ENCODE data around the gene AIF1.

AIF1 gene

GRCh38 chr6:31651602-31652191, 36.7 kb downstream of the AIF1 start:
- no peak for DNase-seq

- DNase-seq = peak; percentile 76
Observed at GRCh38 chr6:31652925-31653724, 38.1 kb downstream of the AIF1 start.

- no peak for DNase-seq
Observed at GRCh38 chr6:31654574-31655348, 39.7 kb downstream of the AIF1 start.

- no peak for DNase-seq
Observed at GRCh38 chr6:31655349-31656237, 40.6 kb downstream of the AIF1 start, which contains the start of gene APOM. APOM (plus strand) TSS chr6:31655894; CDS start chr6:31655967, 73 bp downstream.

- DNase-seq = no peak
Observed at GRCh38 chr6:31657406-31658157, 42.5 kb downstream of the AIF1 start.

GRCh38 chr6:31658158-31658688, 43.2 kb downstream of the AIF1 start:
- no peak for DNase-seq

- no peak for DNase-seq
Observed at GRCh38 chr6:31658983-31659648, 44.1 kb downstream of the AIF1 start.

- DNase-seq = no peak
Observed at GRCh38 chr6:31659649-31660380, 44.8 kb downstream of the AIF1 start.

- peak; percentile 27 for DNase-seq
Observed at GRCh38 chr6:31660381-31661261, 45.6 kb downstream of the AIF1 start, which contains the start of gene C6orf47. C6orf47 (minus strand) TSS chr6:31660778; CDS start chr6:31659947, 831 bp downstream.

GRCh38 chr6:31661262-31662123, 46.5 kb downstream of the AIF1 start:
- DNase-seq = no peak

GRCh38 chr6:31662124-31662723, 47.2 kb downstream of the AIF1 start:
- no peak for DNase-seq

- DNase-seq = no peak
Observed at GRCh38 chr6:31663126-31663960, 48.3 kb downstream of the AIF1 start.

GRCh38 chr6:31663961-31664789, 49.1 kb downstream of the AIF1 start:
- no peak for DNase-seq

GRCh38 chr6:31664790-31665500, 49.9 kb downstream of the AIF1 start, which contains the start of gene GPANK1:
GPANK1 (minus strand) TSS chr6:31664997; CDS start chr6:31664478, 519 bp downstream.
- DNase-seq = peak; percentile 93
